Hematopoietic multipotent progenitor cell treated with erythropoietin and hydrocortisone succinate and interleukin-3 and kit ligand, for 8 days (in vitro differentiated cells): ENCODE data around the gene EIF5A2.
A peak's percentile ranks its signal among the peaks of the same experiment; 100 is the strongest.

Experiments used
- DNase-seq: peaks from one replicate; pipeline ENCODE4 v3.0.0-alpha.2; 2015

EIF5A2 gene

GRCh38 chr3:170848292-170848917 is 60.0 kb downstream of the EIF5A2 start:
- DNase-seq: peak; percentile 48

GRCh38 chr3:170844377-170844776 is 64.1 kb downstream of the EIF5A2 start:
- DNase-seq: no peak

GRCh38 chr3:170840291-170840859 is 68.1 kb downstream of the EIF5A2 start:
- DNase-seq: no peak

GRCh38 chr3:170839518-170840100 is 68.8 kb downstream of the EIF5A2 start:
- no peak for DNase-seq
